Endothelial cell (in vitro differentiated cells): ENCODE measurements around the gene PRPF19. TPM values are rescaled to one million over a fixed set of nuclear protein-coding genes. Genes with fewer than 3 reads are reported as not detected.
A peak's percentile ranks its signal among the peaks of the same experiment; 100 is the strongest.

Experiments
- DNase-seq: peaks from one replicate; pipeline ENCODE4 v3.0.0; 2021; ENCODE audit warnings: low spot score
- H3K27ac Mint-ChIP-seq: one replicate; pipeline ENCODE4 v1.8.0; 2021; ENCODE audit warnings: mixed read lengths, inconsistent platforms; ENCODE audit not compliant: unreplicated experiment
- H3K27me3 Mint-ChIP-seq: one replicate; pipeline ENCODE4 v1.8.0; 2021; ENCODE audit warnings: mild to moderate bottlenecking, moderate library complexity, mixed read lengths, inconsistent platforms; ENCODE audit not compliant: unreplicated experiment
- H3K36me3 Mint-ChIP-seq: one replicate; pipeline ENCODE4 v1.8.0; 2021; ENCODE audit warnings: mild to moderate bottlenecking, low read depth, mixed read lengths, inconsistent platforms; ENCODE audit not compliant: unreplicated experiment
- H3K4me1 Mint-ChIP-seq: one replicate; pipeline ENCODE4 v1.8.0; 2021; ENCODE audit warnings: mild to moderate bottlenecking, mixed read lengths, inconsistent platforms; ENCODE audit not compliant: unreplicated experiment
- H3K4me3 Mint-ChIP-seq: one replicate; pipeline ENCODE4 v1.8.0; 2021; ENCODE audit warnings: mild to moderate bottlenecking, mixed read lengths, inconsistent platforms; ENCODE audit not compliant: unreplicated experiment
- H3K9me3 Mint-ChIP-seq: one replicate; pipeline ENCODE4 v1.8.0; 2021; ENCODE audit warnings: mixed read lengths, inconsistent platforms; ENCODE audit not compliant: unreplicated experiment
- total RNA-seq: library from RNA; stranded (reverse); fragmentation: NEBNext Ultra II Directional; extraction: Animal tissue kit (Norgen Biotek cat#: 25700); gene quantifications from one replicate; pipeline ENCODE4 v1.2.1, GENCODE V29; 2021; ENCODE audit not compliant: unreplicated experiment
- TF ChIP-seq, protein P1 (sequence below): fragments of 200-600 bp; sonication (generic); IDR thresholded peaks from one replicate; pipeline ENCODE4 v1.5.0; 2021; ENCODE audit warnings: antibody characterized with exemption; ENCODE audit not compliant: unreplicated experiment

PRPF19 gene
- total RNA-seq, 1 donor from 2014 or later = 163 TPM

DNA sequence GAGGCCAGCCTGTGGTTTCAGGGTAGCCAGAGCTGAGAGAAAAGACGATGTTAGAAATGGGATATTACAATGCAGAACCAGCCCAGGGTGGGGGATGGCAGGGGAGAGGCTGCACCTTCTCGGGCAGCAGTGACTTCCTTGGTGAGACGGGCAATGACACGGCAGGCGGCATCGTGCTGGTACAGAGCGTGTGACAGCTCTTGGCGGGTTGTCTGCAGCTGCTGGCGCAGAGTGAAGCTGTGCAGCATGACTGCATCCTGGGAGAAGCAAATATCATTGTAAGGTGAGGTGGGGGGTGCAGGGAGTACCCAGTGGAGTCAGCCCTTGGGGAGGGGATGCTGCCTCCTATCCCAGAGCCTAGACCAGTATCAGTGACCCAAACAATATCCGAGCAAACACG is 3.8 kb downstream of the PRPF19 start:
- DNase-seq = no peak
- Mint-ChIP-seq H3K27ac (no peak overlapping the region), H3K4me1 (peaks cover 22% of the 10 kb centered on the region), H3K27me3 (no peaks in the 10 kb centered on the region), H3K36me3 (peaks cover 26% of the 10 kb centered on the region), H3K4me3 (no peak overlapping the region), H3K9me3 (no peaks in the 10 kb centered on the region)
- TF ChIP-seq, protein P1, sequence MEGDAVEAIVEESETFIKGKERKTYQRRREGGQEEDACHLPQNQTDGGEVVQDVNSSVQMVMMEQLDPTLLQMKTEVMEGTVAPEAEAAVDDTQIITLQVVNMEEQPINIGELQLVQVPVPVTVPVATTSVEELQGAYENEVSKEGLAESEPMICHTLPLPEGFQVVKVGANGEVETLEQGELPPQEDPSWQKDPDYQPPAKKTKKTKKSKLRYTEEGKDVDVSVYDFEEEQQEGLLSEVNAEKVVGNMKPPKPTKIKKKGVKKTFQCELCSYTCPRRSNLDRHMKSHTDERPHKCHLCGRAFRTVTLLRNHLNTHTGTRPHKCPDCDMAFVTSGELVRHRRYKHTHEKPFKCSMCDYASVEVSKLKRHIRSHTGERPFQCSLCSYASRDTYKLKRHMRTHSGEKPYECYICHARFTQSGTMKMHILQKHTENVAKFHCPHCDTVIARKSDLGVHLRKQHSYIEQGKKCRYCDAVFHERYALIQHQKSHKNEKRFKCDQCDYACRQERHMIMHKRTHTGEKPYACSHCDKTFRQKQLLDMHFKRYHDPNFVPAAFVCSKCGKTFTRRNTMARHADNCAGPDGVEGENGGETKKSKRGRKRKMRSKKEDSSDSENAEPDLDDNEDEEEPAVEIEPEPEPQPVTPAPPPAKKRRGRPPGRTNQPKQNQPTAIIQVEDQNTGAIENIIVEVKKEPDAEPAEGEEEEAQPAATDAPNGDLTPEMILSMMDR = no peak

DNA sequence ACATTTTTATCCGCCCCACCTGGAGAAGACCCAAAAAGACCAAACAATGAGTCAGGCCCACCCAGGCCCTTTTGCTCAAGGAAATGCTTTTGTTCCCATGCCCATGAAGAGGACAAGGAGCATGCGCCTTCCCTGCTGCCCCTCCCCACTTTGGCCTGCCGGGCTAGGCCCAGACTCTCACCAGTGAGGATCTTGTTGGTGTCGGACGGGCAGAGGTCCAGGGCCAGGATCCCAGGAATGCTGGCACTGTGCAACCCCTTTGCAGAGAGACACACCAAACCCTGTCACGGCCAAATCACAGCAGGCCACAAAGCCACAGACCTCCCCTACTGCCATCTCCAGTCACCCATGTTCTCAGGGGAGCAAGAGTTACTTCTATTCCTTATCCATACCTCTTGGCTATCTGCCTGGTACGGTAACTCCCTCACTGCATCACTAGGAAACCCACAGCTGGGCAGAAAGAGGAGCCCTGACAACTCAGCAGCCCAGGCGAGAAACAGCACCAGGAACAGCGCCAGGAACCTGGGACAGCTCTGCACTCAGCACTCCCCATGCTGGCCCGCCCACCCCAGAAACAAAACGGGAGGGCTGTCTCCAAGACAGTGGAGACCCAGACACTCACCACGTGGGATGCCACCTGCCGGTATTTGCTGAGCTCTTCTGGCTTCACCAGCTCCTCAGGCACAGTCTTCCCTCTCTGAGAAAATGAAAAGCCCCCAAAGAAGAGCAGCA is 5.5 kb downstream of the PRPF19 start:
- no peak for DNase-seq
- Mint-ChIP-seq H3K27me3 (no peaks in the 10 kb centered on the region), H3K36me3 (peaks cover 40% of the 10 kb centered on the region), H3K4me1 (peaks cover 15% of the 10 kb centered on the region), H3K27ac (no peak overlapping the region), H3K9me3 (no peaks in the 10 kb centered on the region), H3K4me3 (no peak overlapping the region)
- TF ChIP-seq, protein P1 = no peak

DNA sequence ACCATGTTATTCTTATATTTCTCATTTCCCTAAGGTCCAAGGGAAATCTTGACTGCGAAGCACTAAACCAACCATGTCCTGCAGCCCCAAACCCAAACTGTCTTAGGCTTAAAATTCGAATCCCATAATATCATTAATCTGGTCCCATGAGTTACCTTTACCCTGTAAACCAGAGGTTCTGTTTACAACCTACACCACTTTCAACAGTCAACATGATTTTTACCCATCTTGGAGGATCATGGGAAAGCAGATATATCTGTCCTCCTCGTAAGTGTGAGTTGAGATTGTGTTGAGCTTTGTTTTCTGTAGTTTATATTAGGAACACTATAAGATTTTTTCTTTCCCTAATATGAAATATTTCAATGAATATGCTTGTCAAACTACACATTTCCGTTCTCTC is 6.4 kb downstream of the PRPF19 start:
- Mint-ChIP-seq H3K4me1 (peaks cover 9% of the 10 kb centered on the region), H3K27ac (peak overlapping the region; percentile 68), H3K36me3 (peaks cover 48% of the 10 kb centered on the region), H3K4me3 (no peak overlapping the region), H3K27me3 (no peaks in the 10 kb centered on the region), H3K9me3 (no peaks in the 10 kb centered on the region)
- no peak for DNase-seq
- TF ChIP-seq, protein P1 = no peak

DNA sequence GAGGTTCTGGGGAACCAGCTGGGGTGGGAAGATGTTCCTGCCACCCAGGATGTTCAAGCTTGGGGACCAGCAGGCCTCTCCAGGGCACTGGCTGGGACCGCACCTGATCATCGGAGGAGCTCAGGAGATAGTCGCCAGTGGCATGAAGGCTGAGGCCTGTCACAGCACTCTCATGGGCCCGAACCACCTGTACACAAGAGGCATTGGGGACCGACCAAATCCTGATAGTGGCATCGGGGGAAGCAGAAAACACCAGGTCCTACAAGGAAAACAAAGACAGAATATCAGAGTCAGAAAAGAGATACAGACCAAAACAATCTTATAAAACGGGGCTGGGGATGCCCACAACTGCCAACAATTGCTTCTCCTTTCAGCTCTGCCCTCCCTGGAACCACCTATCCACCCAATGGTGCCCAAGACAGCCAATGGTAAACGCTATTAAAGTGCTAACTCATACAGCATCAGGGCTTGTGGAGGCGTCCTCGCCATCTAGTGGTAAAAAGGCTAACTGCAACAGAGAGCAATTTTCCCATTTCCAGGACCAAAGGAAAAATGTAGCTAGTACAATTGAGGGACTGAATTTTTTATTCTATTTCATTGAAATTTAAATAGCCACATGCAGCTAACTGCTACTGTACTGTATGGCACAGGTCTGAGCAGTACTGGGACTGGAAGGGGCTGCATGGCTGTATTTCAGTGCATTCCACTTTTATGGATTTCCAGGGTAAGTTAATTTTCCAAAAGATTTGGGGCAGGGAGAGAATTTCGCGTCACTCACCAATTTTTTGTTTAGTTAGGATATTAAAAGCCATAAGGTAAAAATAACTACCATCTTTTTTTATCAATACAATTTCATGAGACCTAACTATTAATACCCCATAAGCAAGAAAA is 7.1 kb downstream of the PRPF19 start:
- DNase-seq = peak; percentile 62
- Mint-ChIP-seq H3K4me1 (peaks cover 4% of the 10 kb centered on the region), H3K36me3 (peaks cover 52% of the 10 kb centered on the region), H3K27me3 (no peaks in the 10 kb centered on the region), H3K4me3 (no peak overlapping the region), H3K9me3 (no peaks in the 10 kb centered on the region), H3K27ac (no peak overlapping the region)
- TF ChIP-seq, protein P1 = peak; percentile 88

DNA sequence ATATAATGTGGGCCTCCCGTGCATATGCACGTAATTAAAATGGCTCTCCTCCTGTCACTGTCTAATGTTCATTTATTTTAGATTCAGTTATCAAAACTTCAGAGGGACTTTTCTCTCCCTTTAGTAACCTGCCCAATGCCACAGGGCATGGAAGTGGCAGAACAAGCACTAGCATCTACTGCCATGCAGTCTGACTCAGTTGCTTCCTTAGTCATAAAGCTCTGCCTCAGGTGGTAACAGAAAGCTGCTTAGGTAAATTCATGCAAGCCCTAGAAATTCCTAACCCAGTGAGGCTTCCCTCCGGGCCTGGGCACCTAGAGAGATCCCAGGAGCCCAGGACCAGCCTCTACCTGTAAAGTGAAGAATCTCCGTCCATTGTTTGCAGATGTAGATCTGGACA is 8.9 kb downstream of the PRPF19 start:
- TF ChIP-seq, protein P1 = no peak
- no peaks in the 10 kb centered on the region for H3K9me3 Mint-ChIP-seq
- peak overlapping the region; percentile 8 for H3K4me3 Mint-ChIP-seq
- H3K27me3 Mint-ChIP-seq = no peaks in the 10 kb centered on the region
- peaks cover 51% of the 10 kb centered on the region for H3K36me3 Mint-ChIP-seq
- H3K27ac Mint-ChIP-seq = no peak overlapping the region
- H3K4me1 Mint-ChIP-seq = no peaks in the 10 kb centered on the region
- DNase-seq = no peak
